PC-9 (cell line): ENCODE measurements around the gene FOXK1. TPM values are rescaled to one million over a fixed set of nuclear protein-coding genes. Genes with fewer than 3 reads are reported as not detected.
A peak's percentile ranks its signal among the peaks of the same experiment; 100 is the strongest.
"Not testable (repeated sequence)": the region's sequence is repeated elsewhere in the genome, so short reads cannot be mapped to it uniquely, and the experiment has no call there.

Experiments used
- BruUV-seq: library from RNA; stranded (reverse); fragments of 400-500 nt; replicated peaks from 2 replicates; lab custom pipeline; 2021; lab: Mats Ljungman, UMichigan
- CTCF ChIA-PET: fragments of 300-600 bp; sonication (Branson Sonifier 250); formaldehyde crosslinking; loops from one replicate; lab custom pipeline; 2022; ENCODE audit warnings: antibody characterized with exemption; lab: Charles Lee
- POLR2A ChIA-PET: fragments of 300-600 bp; sonication (Branson Sonifier 250); formaldehyde crosslinking; loops from one replicate; lab custom pipeline; 2022; ENCODE audit warnings: antibody characterized with exemption; ENCODE audit not compliant: unreplicated experiment; lab: Charles Lee
- DNase-seq, 2 experiments: peaks; one replicate each; pipeline versions ENCODE4 v3.0.0 to v3.0.0-alpha.2; 2015 to 2022; ENCODE audit warnings: mixed read lengths in 1 of 2
- H2AFZ ChIP-seq: fragments of 200-600 bp; sonication (generic); 2 replicates; pipeline ENCODE4 v1.8.1; 2017; ENCODE audit warnings: antibody characterized with exemption
- H3F3A ChIP-seq: fragments of 200-600 bp; sonication (generic); 2 replicates; pipeline ENCODE4 v1.8.1; 2017; ENCODE audit warnings: antibody characterized with exemption, mild to moderate bottlenecking, low read depth; ENCODE audit not compliant: insufficient read depth
- H3K27ac ChIP-seq: fragments of 200-600 bp; sonication (generic); 2 replicates; pipeline ENCODE4 v1.6.1; 2016; ENCODE audit warnings: mixed run types
- H3K27me3 ChIP-seq: fragments of 200-600 bp; sonication (generic); 2 replicates; pipeline ENCODE4 v1.6.1; 2016; ENCODE audit warnings: low read depth, mixed run types; ENCODE audit not compliant: insufficient read depth
- H3K36me3 ChIP-seq: fragments of 200-600 bp; sonication (generic); 2 replicates; pipeline ENCODE4 v1.6.1; 2016; ENCODE audit warnings: low read depth, mixed run types
- H3K4me1 ChIP-seq: fragments of 200-600 bp; sonication (generic); replicated peaks from 2 replicates; pipeline ENCODE4 v1.6.1; 2016; ENCODE audit warnings: mixed run types; ENCODE audit not compliant: insufficient read depth
- H3K4me2 ChIP-seq: fragments of 200-600 bp; sonication (generic); 2 replicates; pipeline ENCODE4 v1.6.1; 2017; ENCODE audit warnings: mixed run types
- H3K4me3 ChIP-seq: fragments of 200-600 bp; sonication (generic); 2 replicates; pipeline ENCODE4 v1.6.1; 2016; ENCODE audit warnings: mixed run types
- H3K79me2 ChIP-seq: fragments of 200-600 bp; sonication (generic); 2 replicates; pipeline ENCODE4 v1.6.1; 2017; ENCODE audit warnings: low read depth, mixed run types
- H3K9me2 ChIP-seq: fragments of 200-600 bp; sonication (generic); 2 replicates; pipeline ENCODE4 v1.8.1; 2017; ENCODE audit warnings: mild to moderate bottlenecking; ENCODE audit not compliant: insufficient read depth
- H3K9me3 ChIP-seq: fragments of 200-600 bp; sonication (generic); 2 replicates; pipeline ENCODE4 v1.8.1; 2016; ENCODE audit warnings: low read depth; ENCODE audit not compliant: insufficient read depth
- H4K20me1 ChIP-seq: fragments of 200-600 bp; sonication (generic); 2 replicates; pipeline ENCODE4 v1.8.1; 2017; ENCODE audit not compliant: insufficient read depth
- EZH2 ChIP-seq: fragments of 200-600 bp; sonication (generic); IDR thresholded peaks from 2 replicates; pipeline ENCODE4 v1.8.0; 2017; ENCODE audit warnings: antibody characterized with exemption, low read depth
- intact Hi-C: fragments of 100-400 bp; cut with micrococcal nuclease; formaldehyde crosslinking; loops from one replicate; pipeline ENCODE4 v1.10.0; 2022; ENCODE audit not compliant: unreplicated experiment
- total RNA-seq: library from RNA; stranded (reverse); gene quantifications from 2 replicates; pipeline ENCODE4 v1.2.3, GENCODE V29; 2021
- TF ChIP-seq, protein P1 (sequence below): fragments of 200-600 bp; sonication (generic); conservative IDR thresholded peaks from 2 replicates; pipeline ENCODE4 v1.6.1; 2017; ENCODE audit warnings: mixed run types, antibody characterized with exemption, mild to moderate bottlenecking, moderate library complexity

Gene FOXK1
- total RNA-seq, 1 experiment from 2014 or later: 68.1 TPM

DNA sequence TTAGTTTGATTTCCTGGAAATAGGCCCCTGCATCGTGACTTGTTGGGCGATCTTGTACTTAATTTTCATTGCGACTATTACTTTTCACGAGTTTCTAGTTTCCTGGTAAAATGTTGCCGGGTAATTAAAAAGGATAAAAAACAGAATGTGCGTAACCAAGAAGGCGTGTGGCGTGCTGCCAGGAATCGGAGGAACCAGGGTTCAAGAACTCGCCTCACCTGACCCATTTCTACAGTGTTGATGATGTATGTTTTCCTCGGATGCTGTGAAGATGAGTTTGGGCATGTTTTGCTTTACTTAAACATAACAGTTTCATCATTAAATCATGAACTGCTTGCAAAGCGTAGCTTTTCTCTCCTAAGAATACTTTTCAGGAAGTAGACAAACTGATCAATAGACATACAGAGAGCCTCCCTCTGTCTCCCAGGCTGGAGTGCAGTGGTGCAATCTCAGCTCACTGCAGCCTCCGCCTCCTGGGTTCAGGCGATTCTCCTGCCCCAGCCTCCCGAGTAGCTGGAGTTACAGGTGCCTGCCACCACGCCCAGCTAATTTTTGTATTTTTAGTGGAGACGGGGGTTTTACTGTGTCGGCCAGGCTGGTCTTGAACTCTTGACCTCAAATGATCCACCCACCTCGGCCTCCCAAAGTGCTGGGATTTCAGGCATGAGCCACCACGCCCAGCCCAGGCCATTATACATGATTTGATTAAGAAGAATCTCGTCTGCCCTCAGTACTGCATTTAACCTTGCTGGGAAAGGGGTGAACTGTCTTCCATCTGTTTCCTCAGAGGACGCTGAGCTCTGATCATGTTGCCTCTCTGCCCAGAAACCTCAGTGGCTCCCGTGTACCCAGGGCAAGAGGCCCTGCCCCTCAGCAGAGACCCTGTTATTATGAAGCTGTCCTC, 9.1 kb downstream of the FOXK1 start:
- no peaks in the 10 kb centered on the region for H3K9me2 ChIP-seq
- H3K79me2 ChIP-seq: peaks cover 100% of the 10 kb centered on the region
- no peaks in the 10 kb centered on the region for H3K27me3 ChIP-seq
- ChIA-PET CTCF (interaction anchor here (0.6 kb wide), 1 partner anchor 35 kb away, joined by 7 read pairs; no protein-coding TSS in a partner anchor), POLR2A (no interaction called here)
- H3K4me1 ChIP-seq: no peaks in the 10 kb centered on the region
- H3K4me3 ChIP-seq: no peak overlapping the region
- TF ChIP-seq EZH2: no peak
- TF ChIP-seq, protein P1, sequence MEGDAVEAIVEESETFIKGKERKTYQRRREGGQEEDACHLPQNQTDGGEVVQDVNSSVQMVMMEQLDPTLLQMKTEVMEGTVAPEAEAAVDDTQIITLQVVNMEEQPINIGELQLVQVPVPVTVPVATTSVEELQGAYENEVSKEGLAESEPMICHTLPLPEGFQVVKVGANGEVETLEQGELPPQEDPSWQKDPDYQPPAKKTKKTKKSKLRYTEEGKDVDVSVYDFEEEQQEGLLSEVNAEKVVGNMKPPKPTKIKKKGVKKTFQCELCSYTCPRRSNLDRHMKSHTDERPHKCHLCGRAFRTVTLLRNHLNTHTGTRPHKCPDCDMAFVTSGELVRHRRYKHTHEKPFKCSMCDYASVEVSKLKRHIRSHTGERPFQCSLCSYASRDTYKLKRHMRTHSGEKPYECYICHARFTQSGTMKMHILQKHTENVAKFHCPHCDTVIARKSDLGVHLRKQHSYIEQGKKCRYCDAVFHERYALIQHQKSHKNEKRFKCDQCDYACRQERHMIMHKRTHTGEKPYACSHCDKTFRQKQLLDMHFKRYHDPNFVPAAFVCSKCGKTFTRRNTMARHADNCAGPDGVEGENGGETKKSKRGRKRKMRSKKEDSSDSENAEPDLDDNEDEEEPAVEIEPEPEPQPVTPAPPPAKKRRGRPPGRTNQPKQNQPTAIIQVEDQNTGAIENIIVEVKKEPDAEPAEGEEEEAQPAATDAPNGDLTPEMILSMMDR: no peak
- DNase-seq: no peak
- H3K27ac ChIP-seq: no peak overlapping the region
- H4K20me1 ChIP-seq: peaks cover 98% of the 10 kb centered on the region
- no peaks in the 10 kb centered on the region; the same call in 1 of the 2 replicates for H3F3A ChIP-seq
- H3K4me2 ChIP-seq: no peak overlapping the region
- BruUV-seq: no TSS peak
- H3K9me3 ChIP-seq: no peaks in the 10 kb centered on the region
- intact Hi-C loops: no loop called here
- H3K36me3 ChIP-seq: peaks cover 6% of the 10 kb centered on the region; the same call in 1 of the 2 replicates
- no peak overlapping the region for H2AFZ ChIP-seq

DNA sequence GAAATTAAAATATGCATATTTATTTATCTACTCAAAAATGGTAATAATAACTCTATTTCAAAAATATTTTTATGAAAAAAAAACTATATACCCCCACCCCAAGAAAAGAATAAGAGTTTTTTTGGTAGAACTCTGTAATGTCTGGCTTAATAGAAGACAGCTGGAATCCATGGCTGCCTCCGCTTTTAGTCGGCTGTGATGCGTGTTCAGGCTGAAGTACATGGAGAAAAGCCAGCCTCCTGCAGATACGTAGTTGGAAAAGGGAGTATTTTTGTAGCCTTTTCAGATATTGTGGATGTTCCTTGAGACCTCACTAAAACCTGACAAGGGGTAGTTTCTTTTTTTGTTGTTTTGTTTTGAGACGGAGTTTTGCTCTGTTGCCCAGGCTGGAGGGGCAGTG, 10.0 kb downstream of the FOXK1 start:
- DNase-seq: no peak
- Histone ChIP-seq H3F3A (no peaks in the 10 kb centered on the region; the same call in 1 of the 2 replicates), H3K9me3 (no peaks in the 10 kb centered on the region), H3K27me3 (no peaks in the 10 kb centered on the region), H3K79me2 (peaks cover 100% of the 10 kb centered on the region), H3K4me3 (no peak overlapping the region), H3K9me2 (no peaks in the 10 kb centered on the region), H3K36me3 (peaks cover 6% of the 10 kb centered on the region; the same call in 1 of the 2 replicates), H4K20me1 (peaks cover 98% of the 10 kb centered on the region), H3K4me1 (no peaks in the 10 kb centered on the region), H3K27ac (no peak overlapping the region), H3K4me2 (no peak overlapping the region), H2AFZ (no peak overlapping the region)
- no TSS peak for BruUV-seq
- intact Hi-C loops: no loop called here
- TF ChIP-seq, protein P1: no peak
- TF ChIP-seq EZH2: no peak
- CTCF ChIA-PET: interaction anchor here (0.6 kb wide), 1 partner anchor 21 kb away, joined by 3 read pairs; no protein-coding TSS in a partner anchor
- POLR2A ChIA-PET: interaction anchor here (0.6 kb wide), 1 partner anchor 21 kb away, joined by 3 read pairs; no protein-coding TSS in a partner anchor

DNA sequence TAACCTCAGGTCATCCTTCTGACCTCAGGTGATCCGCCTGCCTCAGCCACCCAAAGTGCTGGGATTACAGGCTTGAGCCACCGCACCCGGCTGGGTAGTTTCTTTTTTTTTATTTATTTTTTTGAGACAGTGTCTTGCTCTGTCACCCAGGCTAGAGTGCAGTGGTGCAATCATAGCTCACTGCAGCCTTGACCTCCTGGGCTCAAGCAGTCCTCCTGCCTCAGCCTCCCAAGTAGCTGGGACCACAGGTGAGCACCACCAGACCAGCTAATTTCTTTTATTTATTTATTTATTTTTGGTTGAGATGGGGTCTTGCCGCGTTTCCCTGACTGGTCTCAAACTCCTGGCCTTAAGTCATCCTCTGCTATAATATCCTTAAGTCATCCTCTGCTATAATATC, 10.5 kb downstream of the FOXK1 start:
- H2AFZ ChIP-seq, BruUV-seq, CTCF ChIA-PET, DNase-seq, intact Hi-C loops, H3K9me2 ChIP-seq, H3K9me3 ChIP-seq, H3K27me3 ChIP-seq, H3K4me3 ChIP-seq, H3K36me3 ChIP-seq, H3F3A ChIP-seq, H3K4me1 ChIP-seq, H3K4me2 ChIP-seq: not testable (repeated sequence)
- peaks cover 99% of the 10 kb centered on the region for H3K79me2 ChIP-seq
- H4K20me1 ChIP-seq: peaks cover 98% of the 10 kb centered on the region
- H3K27ac ChIP-seq: 0 out of 2 replicates have a peak overlapping the region, but pooled peaks have one; percentile 23
- POLR2A ChIA-PET: interaction anchor here (0.6 kb wide), 1 partner anchor 21 kb away, joined by 3 read pairs; no protein-coding TSS in a partner anchor
